ENCODE data around the gene CNTN3.

The CNTN3 gene

DNA sequence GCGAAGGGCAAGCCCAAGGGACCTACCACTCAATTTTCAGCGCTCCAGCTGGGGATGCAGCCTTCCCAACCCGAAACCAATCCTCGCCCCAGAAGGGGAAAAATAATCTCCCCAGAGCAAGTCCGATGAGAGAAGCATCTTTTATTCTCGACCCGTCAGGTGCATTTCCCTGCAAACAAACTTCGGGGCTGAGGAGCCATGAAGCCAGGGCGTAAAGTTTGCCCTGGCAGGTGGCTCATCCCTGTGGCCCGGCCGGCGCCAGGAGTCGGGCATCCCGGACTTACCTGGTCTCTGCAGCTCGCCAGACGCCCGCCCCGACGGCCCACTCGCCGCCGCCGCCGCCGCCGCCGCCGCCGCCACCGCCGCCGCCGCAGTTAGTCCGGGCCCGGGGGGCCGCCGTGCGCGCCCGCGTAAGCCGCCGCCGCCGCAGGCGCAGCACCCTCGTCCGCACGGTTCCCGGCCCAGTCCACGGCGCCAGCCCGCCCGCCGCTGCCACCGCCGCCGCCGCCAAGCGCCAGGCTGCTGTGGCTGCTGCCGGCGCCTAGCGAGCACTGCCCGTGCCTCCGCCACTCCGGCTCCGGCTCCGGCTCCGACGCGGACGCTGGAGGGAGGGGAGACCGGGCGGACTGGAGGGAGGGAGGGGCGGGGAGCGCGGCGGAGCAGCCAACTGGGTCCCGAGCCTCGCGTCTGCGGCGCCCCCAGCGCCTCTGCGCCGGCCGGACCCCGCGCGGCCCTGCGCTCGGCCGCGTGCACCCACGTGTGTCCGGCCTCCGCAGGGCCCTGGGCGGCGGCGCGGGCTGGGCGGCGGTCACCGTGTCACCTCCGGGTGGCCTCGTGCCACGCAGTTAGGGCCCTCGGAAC lies at the start of gene CNTN3:
TSS of gene CNTN3 (minus strand) at position 553 of the 861 bp plus-strand sequence. CDS start 93,547 bp downstream, outside the sequence.
- POLR2A ChIA-PET, result no interaction called here
- CTCF ChIA-PET, result no interaction called here
- TF ChIP-seq, protein P1, sequence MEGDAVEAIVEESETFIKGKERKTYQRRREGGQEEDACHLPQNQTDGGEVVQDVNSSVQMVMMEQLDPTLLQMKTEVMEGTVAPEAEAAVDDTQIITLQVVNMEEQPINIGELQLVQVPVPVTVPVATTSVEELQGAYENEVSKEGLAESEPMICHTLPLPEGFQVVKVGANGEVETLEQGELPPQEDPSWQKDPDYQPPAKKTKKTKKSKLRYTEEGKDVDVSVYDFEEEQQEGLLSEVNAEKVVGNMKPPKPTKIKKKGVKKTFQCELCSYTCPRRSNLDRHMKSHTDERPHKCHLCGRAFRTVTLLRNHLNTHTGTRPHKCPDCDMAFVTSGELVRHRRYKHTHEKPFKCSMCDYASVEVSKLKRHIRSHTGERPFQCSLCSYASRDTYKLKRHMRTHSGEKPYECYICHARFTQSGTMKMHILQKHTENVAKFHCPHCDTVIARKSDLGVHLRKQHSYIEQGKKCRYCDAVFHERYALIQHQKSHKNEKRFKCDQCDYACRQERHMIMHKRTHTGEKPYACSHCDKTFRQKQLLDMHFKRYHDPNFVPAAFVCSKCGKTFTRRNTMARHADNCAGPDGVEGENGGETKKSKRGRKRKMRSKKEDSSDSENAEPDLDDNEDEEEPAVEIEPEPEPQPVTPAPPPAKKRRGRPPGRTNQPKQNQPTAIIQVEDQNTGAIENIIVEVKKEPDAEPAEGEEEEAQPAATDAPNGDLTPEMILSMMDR (IDR thresholded peaks at IDR 0.05; ENCODE audit: control extremely low read depth, extremely low read depth, low read depth, missing control alignments), result no peak
- no peak for DNase-seq (ENCODE audit: extremely low spot score)

DNA sequence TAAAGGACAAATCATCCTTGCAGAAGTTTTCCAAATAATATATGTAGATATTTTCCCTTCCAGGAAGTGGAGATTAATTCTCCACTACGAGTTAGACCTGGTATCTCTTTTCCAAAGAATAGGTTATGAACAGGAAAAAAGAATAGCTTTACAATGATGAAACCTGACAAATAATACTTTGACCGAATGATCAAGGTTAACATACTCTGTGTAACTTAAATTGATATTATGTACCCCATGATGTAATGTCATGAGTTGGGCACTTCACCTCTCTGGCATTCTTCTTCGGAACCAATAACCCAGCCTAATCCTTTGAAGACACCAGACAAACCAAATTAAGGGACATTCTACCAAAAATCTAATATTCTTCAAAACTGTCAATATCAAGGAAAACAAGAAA lies 48.7 kb upstream of the CNTN3 start:
- POLR2A ChIA-PET, result no interaction called here
- CTCF ChIA-PET, result no interaction called here
- TF ChIP-seq, protein P1 (IDR thresholded peaks at IDR 0.05; ENCODE audit: control extremely low read depth, extremely low read depth, low read depth, missing control alignments), result no peak
- DNase-seq (ENCODE audit: extremely low spot score), result no peak

- TF ChIP-seq, protein P1 (IDR thresholded peaks at IDR 0.05; ENCODE audit: control extremely low read depth, extremely low read depth, low read depth, missing control alignments), result no peak
- ChIA-PET POLR2A (no interaction called here), CTCF (no interaction called here)
- no peak for DNase-seq (ENCODE audit: extremely low spot score)
Measured at GRCh38 chr3:74661672-74662071, 47.2 kb upstream of the CNTN3 start.

DNA sequence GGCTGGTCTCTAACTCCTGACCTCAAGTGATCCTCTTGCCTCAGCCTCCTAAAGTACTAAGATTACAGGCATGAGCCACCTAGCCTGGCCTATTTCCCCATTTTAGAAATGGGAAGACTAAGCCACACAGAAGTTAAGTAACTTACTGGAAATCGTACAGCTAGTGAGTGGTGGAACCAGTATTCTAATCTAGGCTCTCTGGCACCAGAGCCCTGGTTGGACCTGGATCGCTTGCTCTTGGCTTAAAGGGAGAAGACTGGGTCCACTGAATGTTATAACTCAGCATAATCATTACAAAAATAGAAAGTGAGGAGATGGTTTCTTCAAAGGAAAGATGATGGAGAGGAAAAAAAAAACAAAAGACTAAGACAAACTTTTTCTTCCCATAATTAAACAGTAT lies 37.4 kb upstream of the CNTN3 start:
- ChIA-PET POLR2A (no interaction called here), CTCF (interaction anchor here (1.2 kb wide), 1 partner anchor 27 kb away, joined by 3 read pairs; no protein-coding TSS in a partner anchor)
- TF ChIP-seq, protein P1 (IDR thresholded peaks at IDR 0.05; ENCODE audit: control extremely low read depth, extremely low read depth, low read depth, missing control alignments), result no peak
- DNase-seq (ENCODE audit: extremely low spot score), result no peak

DNA sequence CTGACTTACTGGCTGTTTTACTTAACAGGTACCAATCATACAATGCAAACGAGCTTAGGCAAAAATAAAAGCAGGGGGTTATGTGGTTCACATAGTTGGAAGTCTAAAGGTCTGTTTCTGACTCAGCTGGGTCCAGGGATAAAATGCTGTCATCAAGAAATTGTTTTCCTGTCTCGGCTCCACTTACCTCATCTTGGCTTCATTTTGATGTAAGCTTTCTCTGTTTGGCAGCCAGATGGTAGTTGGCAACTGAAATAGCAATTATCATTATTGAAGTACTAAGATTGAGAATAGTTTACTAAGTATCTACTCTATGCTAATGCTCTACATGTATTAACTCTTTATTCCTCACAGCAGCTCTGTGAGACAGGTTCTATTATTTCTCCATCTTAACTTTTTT lies 36.8 kb upstream of the CNTN3 start:
- no peak for DNase-seq (ENCODE audit: extremely low spot score)
- TF ChIP-seq, protein P1 (IDR thresholded peaks at IDR 0.05; ENCODE audit: control extremely low read depth, extremely low read depth, low read depth, missing control alignments), result no peak
- ChIA-PET POLR2A (no interaction called here), CTCF (no interaction called here)

GRCh38 chr3:74648107-74648506 lies 33.6 kb upstream of the CNTN3 start:
- ChIA-PET POLR2A (no interaction called here), CTCF (interaction anchor here (0.7 kb wide), 1 partner anchor 9 kb away, joined by 3 read pairs; no protein-coding TSS in a partner anchor)
- DNase-seq (ENCODE audit: extremely low spot score), result no peak
- TF ChIP-seq, protein P1 (IDR thresholded peaks at IDR 0.05; ENCODE audit: control extremely low read depth, extremely low read depth, low read depth, missing control alignments), result no peak
